CD4-positive, alpha-beta T cell treated with Interleukin-10 for 1 hour (primary cell): ENCODE results near the gene ERCC2.
"Not testable (repeated sequence)": the region's sequence is repeated elsewhere in the genome, so short reads cannot be mapped to it uniquely, and the experiment has no call there.

ENCODE experiments used
- DNase-seq: peaks from one replicate; pipeline ENCODE4 v3.0.0-alpha.2; 2020

ERCC2 gene

DNA sequence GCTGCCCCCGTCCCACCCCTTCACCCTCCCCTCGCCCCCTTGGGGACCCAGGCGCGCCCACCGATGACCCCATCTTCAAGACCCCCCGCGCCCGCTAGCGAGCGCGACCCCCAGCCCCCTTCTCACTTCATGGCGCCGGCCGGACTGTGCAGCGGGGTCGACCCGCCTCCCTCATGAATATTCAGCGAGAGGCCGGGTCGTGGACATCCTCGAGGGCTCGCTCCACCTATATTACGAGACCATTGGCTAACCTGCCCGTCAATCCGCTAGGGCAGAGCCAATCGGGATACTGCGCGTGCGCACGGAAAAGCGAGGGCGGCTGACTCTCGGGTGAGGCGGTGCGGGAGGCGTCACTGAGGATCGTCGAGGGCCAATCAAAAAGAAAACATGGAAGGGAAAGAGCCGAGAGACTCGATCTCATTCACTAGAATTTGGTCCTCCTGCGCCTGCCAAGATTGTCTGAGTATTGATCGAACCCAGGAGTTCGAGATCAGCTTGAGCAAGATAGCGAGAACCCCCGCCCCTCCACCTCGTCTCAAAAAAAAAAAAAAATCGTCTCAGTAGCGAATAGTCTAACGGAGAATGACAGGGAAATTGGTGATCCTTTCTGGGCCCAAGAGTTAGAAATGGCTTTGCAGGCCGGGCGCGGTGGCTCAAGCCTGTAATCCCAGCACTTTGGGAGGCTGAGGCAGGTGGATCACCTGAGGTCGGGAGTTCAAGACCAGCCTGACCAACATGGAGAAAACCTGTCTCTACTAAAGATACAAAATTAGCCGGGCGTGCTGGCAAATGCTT is at the start of gene ERCC2:
Gene ERCC2 (minus strand): TSS at position 164 of the 795 bp plus-strand sequence. CDS start 33 bp downstream, at position 131.
- DNase-seq = peak; percentile 100

DNA sequence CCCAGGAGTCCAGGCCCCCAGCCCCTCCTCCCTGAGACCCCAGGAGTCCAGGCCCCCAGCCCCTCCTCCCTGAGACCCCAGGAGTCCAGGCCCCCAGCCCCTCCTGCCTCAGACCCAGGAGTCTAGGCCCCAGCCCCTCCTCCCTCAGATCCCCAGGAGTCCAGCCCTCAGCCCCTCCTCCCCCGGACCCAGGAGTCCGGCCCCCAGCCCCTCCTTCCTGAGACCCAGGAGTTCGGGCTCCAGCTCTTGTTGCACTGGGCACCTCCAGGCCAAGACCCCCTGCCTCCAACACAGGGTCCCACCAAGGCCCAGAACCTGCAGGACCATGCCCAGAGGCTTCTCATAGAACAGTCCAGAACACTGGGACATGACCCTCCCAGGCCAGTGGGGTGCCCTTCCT is 49.5 kb upstream of the ERCC2 start:
- DNase-seq = no peak

DNA sequence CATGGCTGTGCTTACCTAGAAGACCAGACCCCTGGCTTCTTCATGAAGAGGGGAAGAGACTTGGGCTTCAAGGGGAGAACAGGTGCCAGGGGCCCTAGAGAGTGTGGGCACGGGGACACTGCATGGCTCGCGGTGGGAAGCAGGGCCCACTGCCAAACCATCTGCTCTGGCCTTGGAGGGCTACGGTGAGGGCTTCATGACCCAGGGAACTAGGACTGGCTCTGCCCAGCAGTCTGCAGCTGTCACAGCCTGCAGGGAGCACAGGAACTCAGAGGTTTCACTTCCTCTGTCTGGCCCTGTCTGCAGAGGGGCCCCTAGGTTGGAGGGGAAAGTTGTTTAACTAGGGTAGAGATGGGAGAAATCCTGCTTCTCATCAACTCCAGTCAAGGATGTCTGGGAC is 49.0 kb upstream of the ERCC2 start:
- no peak for DNase-seq

DNA sequence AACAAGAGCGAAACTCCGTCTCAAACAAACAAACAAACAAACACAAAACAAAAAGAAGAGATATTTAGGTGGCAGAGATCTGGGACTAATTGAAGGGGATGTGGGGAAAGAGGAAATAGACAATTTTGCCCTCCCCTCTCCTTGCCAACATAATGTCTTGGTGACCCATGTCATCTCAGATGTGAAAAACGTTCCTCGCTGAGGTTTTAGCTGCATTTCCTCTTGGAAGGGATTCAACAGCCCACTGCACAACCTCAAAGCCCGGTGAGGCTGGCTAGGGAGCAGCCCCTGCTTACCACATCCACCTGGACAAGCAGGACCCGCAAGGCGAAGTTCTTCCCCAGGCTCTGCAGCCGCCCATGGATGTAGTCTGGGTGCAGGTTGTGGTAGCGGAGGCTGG is 48.4 kb upstream of the ERCC2 start:
- DNase-seq = no peak

DNA sequence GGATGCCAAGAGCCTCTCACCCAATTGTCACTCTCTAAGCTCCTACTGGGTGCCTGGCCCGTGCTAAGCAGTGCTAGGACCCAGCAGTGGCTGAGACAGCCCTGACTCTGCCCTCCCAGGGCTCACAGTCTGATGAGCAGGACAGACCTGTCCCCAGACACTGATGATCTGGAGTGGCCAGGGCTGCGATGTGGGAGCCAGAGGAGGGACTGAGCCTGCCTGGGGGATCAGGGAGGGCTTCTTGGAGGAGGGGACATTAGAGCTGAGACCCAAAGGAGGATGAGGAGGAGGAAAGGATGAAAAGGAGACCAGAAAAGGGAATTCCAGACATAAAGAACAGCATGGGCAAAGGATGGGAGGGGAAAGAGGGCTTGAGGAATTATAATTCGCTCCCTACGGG is 46.8 kb upstream of the ERCC2 start:
- DNase-seq = no peak

DNA sequence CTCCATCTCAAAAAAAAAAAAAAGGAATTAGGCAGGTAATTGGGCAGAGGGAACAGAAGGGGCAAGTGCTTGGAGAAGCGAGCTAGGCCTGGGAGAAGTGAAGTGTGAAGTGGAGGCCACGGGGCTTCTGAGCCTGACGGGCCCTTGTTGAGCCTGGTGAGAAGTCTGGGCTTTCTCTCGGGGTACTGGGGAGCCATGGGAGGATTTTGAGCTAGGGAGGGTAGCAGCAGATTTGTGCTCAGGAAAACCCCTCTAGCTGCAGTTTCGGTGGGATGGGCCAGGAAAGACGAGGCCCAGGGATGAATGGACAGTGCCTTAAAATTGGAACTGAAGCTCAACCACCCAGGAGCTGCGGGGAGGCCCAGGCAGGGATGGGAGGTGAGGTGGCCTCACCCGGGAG is 44.1 kb upstream of the ERCC2 start:
- DNase-seq = no peak

DNA sequence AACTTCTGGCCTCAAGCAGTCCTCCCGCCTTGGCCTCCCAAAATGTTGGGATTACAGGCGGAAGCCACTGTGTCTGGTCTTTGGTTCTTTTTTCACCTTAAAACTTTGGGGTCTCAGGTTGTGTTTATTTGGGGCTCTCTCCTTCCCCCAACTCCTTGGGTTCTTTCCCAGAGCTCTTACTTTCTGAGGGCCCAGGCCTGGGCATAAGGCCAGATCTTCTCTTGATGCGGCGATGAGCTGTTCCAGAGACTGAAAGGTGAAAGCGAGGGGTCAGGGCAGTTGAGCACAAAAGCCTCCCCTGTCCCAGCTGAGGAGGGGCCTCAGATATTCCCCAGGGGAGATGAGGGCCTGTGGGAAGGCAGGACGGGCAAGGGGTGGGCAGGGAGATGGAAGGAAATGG is 43.1 kb upstream of the ERCC2 start:
- DNase-seq = no peak

DNA sequence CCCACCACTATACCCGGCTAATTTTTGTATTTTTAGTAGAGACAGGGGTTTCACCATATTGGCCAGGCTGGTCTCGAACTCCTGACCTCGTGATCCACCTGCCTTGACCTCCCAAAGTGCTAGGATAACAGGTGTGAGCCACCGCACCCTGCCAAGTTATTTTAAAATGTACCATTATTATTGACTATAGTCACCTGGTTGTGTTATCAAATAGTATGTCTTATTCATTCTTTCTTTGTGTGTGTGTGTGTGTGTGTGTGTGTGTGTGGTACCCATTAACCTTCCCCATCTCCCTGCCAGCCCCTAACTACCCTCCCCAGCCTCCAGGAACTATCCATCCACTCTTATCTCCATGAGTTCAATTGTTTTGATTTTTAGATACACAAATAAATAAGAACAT is 40.0 kb upstream of the ERCC2 start:
- DNase-seq = not testable (repeated sequence)

DNA sequence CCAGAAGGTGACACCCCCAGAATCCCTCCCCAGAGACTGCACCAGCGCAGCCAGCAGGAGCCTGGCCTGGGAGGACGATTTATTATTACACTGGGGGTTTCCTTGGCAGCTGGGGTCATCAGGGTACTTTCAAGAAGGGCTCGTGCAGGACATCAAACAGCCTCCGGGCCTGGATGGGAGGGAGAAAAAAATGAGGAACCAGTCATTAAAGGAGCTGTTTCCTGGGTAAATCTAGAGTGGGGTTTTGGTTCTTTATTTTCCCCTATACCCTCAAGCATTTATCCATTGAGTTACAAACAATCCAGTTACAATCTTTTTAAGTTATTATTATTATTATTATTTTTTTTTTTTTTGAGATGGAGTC is 39.2 kb upstream of the ERCC2 start:
- no peak for DNase-seq

DNA sequence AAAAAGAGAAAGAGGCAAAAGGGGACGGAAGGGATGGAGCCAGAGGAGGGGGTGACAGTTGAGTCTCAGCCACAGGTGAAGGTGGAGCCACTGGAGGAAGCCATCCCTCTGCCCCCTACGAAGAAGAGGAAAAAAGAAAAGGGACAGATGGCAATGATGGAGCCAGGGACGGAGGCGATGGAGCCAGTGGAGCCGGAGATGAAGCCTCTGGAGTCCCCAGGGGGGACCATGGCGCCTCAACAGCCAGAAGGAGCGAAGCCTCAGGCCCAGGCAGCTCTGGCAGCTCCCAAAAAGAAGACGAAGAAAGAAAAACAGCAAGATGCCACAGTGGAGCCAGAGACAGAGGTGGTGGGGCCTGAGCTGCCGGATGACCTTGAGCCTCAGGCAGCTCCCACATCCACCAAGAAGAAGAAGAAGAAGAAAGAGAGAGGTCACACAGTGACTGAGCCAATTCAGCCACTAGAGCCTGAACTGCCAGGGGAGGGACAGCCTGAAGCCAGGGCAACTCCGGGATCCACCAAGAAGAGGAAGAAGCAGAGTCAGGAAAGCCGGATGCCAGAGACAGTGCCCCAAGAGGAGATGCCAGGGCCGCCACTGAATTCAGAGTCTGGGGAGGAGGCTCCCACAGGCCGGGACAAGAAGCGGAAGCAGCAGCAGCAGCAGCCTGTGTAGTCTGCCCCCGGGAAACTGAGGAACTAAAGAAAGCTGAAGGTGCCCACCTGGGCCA is 38.6 kb upstream of the ERCC2 start:
- DNase-seq = no peak

DNA sequence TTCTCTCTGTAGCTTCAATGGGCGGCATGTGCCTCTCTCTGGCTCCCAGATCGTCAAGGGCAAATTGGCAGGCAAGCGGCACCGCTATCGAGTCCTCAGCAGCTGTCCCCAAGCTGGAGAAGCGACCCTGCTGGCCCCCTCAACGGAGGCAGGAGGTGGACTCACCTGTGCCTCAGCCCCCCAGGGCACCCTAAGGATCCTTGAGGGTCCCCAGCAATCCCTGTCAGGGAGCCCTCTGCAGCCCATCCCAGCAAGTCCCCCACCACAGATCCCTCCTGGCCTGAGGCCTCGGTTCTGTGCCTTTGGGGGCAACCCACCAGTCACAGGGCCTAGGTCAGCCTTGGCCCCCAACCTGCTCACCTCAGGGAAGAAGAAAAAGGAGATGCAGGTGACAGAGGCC is 37.7 kb upstream of the ERCC2 start:
- DNase-seq = no peak

DNA sequence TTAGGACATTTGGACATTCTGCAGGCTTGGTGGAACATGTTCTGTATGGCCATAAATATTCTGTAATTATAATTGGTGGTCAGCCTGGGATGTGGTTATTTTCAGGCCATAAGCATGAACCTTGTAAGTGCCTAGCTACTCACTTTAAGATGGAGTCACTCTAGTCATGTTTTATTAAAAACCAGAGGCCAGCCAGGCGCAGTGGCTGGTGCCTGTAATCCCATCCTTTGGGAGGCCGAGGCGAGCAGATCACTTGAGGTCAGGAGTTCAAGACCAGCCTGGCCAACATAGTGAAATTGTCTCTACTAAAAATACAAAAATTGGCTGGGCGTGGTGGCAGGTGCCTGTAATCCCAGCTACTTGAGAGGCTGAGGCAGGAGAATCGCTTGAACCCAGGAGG is 37.2 kb upstream of the ERCC2 start:
- not testable (repeated sequence) for DNase-seq

DNA sequence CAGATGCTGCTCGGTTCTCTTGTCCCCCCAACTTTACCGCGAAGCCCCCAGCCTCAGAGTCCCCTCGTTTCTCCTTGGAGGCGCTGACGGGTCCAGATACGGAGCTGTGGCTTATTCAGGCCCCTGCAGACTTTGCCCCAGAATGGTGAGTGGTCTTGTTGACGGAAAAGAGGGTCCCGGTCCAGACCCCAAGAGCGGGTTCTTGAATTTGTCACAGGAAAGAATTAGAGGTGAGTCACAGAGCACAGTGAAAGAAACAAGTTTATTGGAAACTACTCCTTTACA is 36.7 kb upstream of the ERCC2 start:
- no peak for DNase-seq

DNA sequence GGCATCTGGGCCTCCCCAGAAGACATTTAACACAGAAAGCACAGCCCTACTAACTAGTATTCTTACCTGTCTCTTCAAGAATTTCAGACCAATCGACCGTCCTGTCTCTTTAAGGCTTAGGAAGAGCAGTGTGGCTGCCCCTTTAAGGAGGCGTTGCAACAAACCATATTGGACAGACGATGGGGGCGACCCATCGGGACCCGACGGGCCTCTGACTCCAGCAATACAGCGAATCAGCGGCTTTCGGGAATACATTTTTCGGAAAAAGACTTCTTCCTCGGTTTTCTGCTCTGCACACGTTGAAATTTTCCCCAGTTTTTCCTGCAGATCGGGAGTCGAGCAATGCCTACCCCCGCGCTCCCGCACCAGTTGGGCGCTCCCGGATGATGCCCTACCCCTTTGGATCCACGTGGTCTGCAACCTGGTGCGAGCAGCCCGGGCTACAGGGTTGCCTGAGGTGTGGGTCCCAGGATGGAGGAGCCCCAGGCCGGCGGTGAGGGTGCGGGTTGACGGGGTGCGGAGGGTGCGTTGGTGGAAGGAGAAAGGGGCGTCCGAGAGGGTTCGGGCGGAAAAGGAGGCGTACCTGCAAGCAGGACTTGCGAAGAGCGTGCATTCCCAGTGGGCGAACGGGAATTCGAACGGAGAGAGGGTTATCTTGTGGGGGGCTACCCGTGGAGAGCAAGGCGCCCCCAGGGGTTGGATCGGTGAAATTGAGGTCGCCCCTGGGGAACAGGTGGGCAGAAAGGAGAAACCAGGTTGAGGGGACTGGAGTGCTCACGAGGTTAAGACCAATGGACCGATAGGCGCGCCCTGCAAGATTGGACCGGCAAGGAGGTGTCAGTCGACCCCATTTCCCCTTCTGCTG is 36.1 kb upstream of the ERCC2 start, which contains the start of gene POLR1G:
Gene POLR1G (plus strand): TSS at position 419 of the 865 bp plus-strand sequence. CDS start 53 bp downstream, at position 472.
- peak; percentile 83 for DNase-seq

DNA sequence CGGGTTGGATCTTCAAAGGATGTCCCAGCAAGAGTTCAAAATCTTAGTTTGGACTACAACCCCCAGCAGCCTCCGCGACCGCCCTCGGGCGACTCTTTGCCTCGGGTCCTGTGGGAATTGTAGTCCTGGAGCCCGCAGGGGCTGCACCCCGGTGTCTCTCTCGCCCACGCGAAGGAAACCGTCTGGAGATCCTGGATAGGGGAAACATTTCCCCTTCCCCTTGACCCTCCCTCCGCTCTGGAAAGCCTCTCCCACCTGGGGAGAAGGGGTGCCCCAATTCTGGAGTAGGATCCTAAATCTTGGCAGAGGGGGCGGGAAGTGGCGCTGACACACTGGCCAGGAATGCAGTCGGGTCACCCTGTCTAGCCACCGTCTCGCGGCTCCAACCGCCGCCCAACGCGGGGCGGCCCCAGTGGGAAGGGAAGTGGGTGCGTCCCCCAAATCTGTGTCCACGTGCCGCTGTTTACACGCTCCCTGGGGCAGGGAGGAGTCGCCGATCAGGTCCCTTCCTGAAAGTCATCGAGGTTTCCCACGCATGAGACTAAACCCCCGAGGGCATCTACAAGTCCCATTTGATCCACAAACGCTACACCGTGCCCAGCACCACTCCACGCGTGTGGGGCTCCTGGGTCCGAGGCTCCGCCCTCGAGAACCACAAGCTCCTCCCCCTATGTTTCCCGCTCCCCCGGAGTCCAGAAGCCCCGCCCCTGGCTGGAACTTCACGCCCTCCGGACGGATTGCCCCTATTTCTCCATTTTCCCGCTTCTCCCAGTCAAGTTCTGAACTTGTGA is 35.3 kb upstream of the ERCC2 start:
- peak; percentile 86 for DNase-seq

DNA sequence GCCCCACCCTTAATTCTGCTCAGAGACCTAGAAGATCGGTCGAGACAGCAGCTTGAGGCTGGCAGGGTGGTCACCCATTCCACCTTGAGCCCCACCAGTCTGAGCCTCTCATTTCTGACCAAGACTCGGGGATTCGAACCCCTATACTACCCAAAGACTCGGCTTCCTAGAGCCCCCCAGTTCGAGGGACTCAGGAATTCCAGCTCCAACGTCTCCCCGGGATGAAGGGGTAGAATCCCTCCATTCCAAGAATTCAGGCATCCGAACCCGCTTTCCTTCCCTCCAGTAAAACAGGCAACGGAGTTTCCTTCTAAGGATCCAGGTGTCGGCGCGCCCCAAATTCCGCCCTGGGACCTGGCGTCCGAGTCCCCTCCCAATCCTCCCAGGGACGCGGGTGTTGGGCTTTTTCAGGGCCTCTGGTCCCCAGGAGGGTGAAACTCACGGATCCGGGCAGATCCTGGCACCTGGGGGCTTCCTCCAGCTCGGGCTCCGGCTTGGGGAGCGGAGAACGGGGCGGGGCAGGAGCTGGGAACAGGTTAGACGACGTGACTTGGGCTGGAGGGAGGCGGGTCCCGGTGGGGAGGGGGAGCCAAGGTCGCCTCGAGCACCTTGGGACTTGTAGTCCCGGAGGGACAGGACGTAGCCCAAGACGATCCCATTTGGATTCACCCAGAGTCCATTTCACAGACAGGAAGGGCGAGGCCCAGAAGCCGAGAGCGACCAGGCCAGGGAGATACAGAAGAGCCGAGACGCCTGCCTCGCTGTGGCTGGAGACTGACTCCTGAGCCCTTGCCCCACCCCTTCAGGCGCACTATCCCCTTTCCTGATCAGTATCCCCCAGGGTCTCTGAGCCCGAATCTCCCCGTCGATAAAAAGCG is 34.4 kb upstream of the ERCC2 start, which contains the start of gene PPP1R13L:
Gene PPP1R13L (minus strand): TSS at position 513 of the 878 bp plus-strand sequence. CDS start 6,751 bp downstream, outside the sequence.
- DNase-seq = peak; percentile 57

DNA sequence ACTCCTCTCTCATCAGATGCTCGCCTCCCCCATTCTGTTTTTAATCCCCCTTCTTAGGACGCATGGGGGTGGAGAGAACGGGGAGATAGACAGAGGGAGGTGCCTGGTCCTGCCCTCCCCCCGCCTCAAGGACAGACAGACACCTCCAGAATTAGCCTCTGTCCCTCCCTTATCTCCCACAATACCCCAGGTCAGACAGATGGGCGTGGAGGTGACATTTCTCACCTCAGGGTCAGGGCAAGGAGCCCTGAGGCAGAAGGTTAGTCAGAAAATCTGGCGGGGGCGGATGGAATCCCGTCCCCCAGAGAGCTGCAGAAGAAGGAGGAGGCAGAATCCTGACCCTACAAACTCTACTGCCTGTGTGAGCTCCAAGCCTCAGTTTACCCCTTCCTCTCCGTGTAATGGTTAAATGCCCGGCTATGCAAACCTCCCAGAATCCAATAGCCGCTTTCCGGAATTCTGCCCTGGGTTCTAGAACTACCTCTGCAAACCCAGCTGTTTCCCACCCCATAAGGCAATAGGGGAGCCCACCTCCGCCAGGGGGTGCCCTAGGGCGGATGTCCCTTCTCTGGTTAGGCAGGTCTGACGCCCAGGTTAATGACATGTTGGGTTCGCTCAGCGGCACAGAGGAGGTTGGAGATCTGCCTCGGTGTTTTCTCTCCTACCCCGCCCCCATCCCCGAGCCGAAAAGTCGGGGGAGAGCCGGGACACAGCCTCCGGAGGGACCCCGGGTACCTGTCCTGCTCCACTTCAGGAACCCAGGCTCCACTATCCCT is 33.6 kb upstream of the ERCC2 start:
- peak; percentile 66 for DNase-seq

DNA sequence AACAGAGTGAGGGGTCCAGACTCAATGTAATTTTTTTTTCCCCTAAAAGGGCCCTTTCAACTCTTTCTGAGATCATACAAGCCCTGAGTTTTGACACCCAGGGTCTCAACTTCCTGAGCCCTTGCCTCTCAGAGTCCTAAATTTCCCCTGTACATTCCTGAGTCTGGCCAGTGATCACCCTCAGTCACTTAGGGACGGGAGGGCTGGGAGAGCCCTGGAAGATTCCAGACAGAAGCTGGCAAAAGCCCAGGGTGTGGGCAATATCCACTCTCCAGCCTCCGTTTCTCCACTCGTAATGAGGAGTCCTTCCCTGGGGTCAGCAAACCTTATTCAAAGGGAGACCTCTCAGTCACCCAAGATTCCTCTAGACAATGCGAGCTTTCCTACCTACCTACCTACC is 32.9 kb upstream of the ERCC2 start:
- DNase-seq = no peak

DNA sequence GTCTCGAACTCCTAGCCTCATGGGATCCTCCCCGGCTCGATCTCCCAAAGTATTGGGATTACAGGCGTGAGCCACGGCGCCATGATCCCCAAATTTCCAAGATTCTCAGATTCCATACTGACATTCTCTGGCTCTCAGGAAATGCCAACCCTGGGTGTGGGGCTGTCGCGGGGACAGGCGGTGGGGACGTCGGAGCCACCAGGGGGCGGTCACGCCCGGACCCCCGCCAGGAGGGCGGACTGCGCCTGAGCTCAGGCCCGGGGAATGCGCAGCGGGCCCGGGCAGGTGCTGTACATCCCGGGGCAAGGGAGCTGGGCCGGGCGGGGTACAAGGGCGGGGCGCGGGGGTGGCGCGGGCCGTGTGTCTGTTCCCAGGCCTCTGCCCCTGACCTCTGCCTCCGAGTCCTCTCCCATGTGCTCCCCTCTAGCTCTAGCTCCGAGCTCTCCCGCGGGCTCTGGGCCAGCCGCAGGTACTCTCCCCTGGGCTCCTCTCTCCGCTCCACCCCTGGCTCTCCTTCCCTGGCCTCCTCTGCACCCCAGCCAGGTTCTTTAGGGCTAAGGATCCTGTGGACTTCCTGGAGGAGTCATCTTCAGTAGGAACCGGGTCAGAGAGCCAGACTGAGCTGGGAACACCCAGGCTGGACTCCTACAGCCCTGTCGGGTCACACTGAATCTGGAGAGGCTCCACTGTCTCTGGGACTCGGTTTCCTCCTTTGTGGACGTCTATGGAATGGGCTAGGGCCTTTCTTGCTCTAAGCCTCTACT is 32.1 kb upstream of the ERCC2 start:
- DNase-seq = peak; percentile 13

DNA sequence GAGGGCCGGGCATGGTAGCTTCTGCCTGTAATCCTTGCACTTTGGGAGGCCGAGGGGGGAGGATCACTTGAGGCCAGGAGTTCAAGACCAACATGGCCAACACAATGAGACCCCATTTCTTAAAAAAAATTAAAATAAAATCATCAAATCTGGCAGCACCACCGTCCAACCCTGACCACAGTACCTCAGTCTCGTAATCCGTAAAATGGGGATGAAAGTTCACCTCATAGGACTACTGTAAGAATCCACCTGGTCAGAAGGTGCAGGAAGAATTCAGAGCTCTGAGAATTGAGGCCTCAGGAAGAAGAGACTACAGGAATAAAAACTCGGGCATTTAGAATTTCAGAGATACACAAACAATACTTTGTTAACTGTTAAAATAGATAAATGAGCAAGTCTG is 31.4 kb upstream of the ERCC2 start:
- no peak for DNase-seq
